GM23248 (cell line): ENCODE results near the gene ADH4. TPM values are rescaled to one million over a fixed set of nuclear protein-coding genes. Genes with fewer than 3 reads are reported as not detected.

Source experiments
- DNase-seq: peaks from one replicate; pipeline ENCODE4 v3.0.0-alpha.2; 2015
- H2AFZ ChIP-seq: fragments of 200-600 bp; sonication (generic); 2 replicates; pipeline ENCODE4 v1.6.1; 2016; ENCODE audit warnings: antibody characterized with exemption
- H3F3A ChIP-seq: fragments of 200-600 bp; sonication (generic); 2 replicates; pipeline ENCODE4 v1.6.1; 2016; ENCODE audit warnings: mild to moderate bottlenecking, antibody characterized with exemption, mixed run types; ENCODE audit not compliant: insufficient read depth
- H3K27ac ChIP-seq: fragments of 200-600 bp; sonication (generic); 2 replicates; pipeline ENCODE4 v1.5.1; 2016; ENCODE audit warnings: mild to moderate bottlenecking
- H3K27me3 ChIP-seq: fragments of 200-600 bp; sonication (generic); replicated peaks from 2 replicates; pipeline ENCODE4 v1.6.1; 2016; ENCODE audit warnings: mild to moderate bottlenecking; ENCODE audit not compliant: insufficient read depth
- H3K36me3 ChIP-seq: fragments of 200-600 bp; sonication (generic); 2 replicates; pipeline ENCODE4 v1.6.1; 2016; ENCODE audit warnings: low read depth, mild to moderate bottlenecking
- H3K4me1 ChIP-seq: fragments of 200-600 bp; sonication (generic); 2 replicates; pipeline ENCODE4 v1.6.1; 2016; ENCODE audit warnings: mild to moderate bottlenecking; ENCODE audit not compliant: insufficient read depth
- H3K4me2 ChIP-seq: fragments of 200-600 bp; sonication (generic); one replicate; pipeline ENCODE4 v1.6.1; 2016; ENCODE audit warnings: mild to moderate bottlenecking; ENCODE audit not compliant: unreplicated experiment
- H3K4me3 ChIP-seq: fragments of 200-600 bp; sonication (generic); 2 replicates; pipeline ENCODE4 v1.5.1; 2016; ENCODE audit warnings: mild to moderate bottlenecking
- H3K79me2 ChIP-seq: fragments of 200-600 bp; sonication (generic); 2 replicates; pipeline ENCODE4 v1.6.1; 2016; ENCODE audit warnings: mild to moderate bottlenecking; ENCODE audit not compliant: insufficient read depth
- H3K9ac ChIP-seq: fragments of 200-600 bp; sonication (generic); 2 replicates; pipeline ENCODE4 v1.6.1; 2016; ENCODE audit warnings: mild to moderate bottlenecking
- H3K9me2 ChIP-seq: fragments of 200-600 bp; sonication (generic); 2 replicates; pipeline ENCODE4 v1.6.1; 2016; ENCODE audit warnings: mixed run types, mild to moderate bottlenecking, moderate library complexity; ENCODE audit not compliant: insufficient read depth
- H3K9me3 ChIP-seq: fragments of 200-600 bp; sonication (generic); one replicate; pipeline ENCODE4 v1.6.1; 2017; ENCODE audit warnings: low read depth
- H4K20me1 ChIP-seq: fragments of 200-600 bp; sonication (generic); 2 replicates; pipeline ENCODE4 v1.6.0; 2016; ENCODE audit not compliant: insufficient read depth
- EZH2 ChIP-seq: fragments of 200-600 bp; sonication (generic); IDR thresholded peaks from 2 replicates; pipeline ENCODE4 v1.6.1; 2018; ENCODE audit warnings: antibody characterized with exemption, mild to moderate bottlenecking; ENCODE audit not compliant: insufficient read depth, poor library complexity, severe bottlenecking
- EZH2phosphoT487 ChIP-seq: fragments of 200-600 bp; sonication (generic); IDR thresholded peaks from 2 replicates; pipeline ENCODE4 v1.6.1; 2018; ENCODE audit warnings: antibody characterized with exemption, moderate library complexity, mild to moderate bottlenecking, low read depth; ENCODE audit not compliant: insufficient read depth
- WGBS, 2 experiments: methylation state at CpG; one replicate each; pipeline ENCODE4 v1.1.6; 2015 to 2017; ENCODE audit warnings: low lambda C conversion rate in 2 of 2, low coverage in 1 of 2; ENCODE audit errors: missing lambda C conversion rate in 2 of 2; 5-methylcytosine and 5-hydroxymethylcytosine counted together
- in situ Hi-C: fragments of 300-500 bp; cut with MboI; formaldehyde crosslinking; loops from 2 replicates; pipeline ENCODE4 v1.15.0; 2020
- polyA plus RNA-seq: library from polyadenylated mRNA; unstranded; fragments of >200 nt; fragmentation: Nextera tagmentation; extraction: Ambion mirVana; gene quantifications from 2 replicates; pipeline ENCODE4 v1.2.1, GENCODE V29; 2016
- total RNA-seq: library from RNA; depleted of rRNA; stranded (reverse); fragments of >200 nt; shearing (Covaris generic); gene quantifications from 2 replicates; pipeline ENCODE4 v1.2.3, GENCODE V29; 2014

The ADH4 gene
- total and polyA plus RNA-seq, 2 experiments from 2014 or later: not detected

- TF ChIP-seq EZH2 (no peak), EZH2phosphoT487 (no peak)
- peaks cover 35% of the 10 kb centered on the region for H3K79me2 ChIP-seq
- no peaks in the 10 kb centered on the region for H3K27me3 ChIP-seq
- H3K9ac ChIP-seq: peak overlapping the region; percentile 98; the same call in 1 of the 2 replicates
- peaks cover 18% of the 10 kb centered on the region for H3F3A ChIP-seq
- 0 out of 2 replicates have a peak overlapping the region, but pooled peaks have one; percentile 1 for H2AFZ ChIP-seq
- WGBS, 2 experiments: 26 to 28% methylated on average over 2 of the region's 2 CpGs
- peak overlapping the region; percentile 96; the same call in 1 of the 2 replicates for H3K27ac ChIP-seq
- H3K9me2 ChIP-seq: no peaks in the 10 kb centered on the region
- no peaks in the 10 kb centered on the region for H3K36me3 ChIP-seq
- H3K4me2 ChIP-seq: peak overlapping the region; percentile 100
- H3K4me3 ChIP-seq: peak overlapping the region; percentile 92; the same call in 1 of the 2 replicates
- H3K4me1 ChIP-seq: peaks cover 22% of the 10 kb centered on the region
- DNase-seq: no peak
- no peaks in the 10 kb centered on the region for H4K20me1 ChIP-seq
- in situ Hi-C loops: no loop called here
- H3K9me3 ChIP-seq: no peaks in the 10 kb centered on the region
Observed at GRCh38 chr4:99091216-99091575, 52.9 kb downstream of the ADH4 start.

GRCh38 chr4:99090481-99091215 lies 53.4 kb downstream of the ADH4 start:
- Histone ChIP-seq H3K4me2 (peak overlapping the region; percentile 100), H4K20me1 (no peaks in the 10 kb centered on the region), H3K27me3 (no peaks in the 10 kb centered on the region), H3K27ac (peak overlapping the region; percentile 96), H2AFZ (peak overlapping the region; percentile 1; the same call in 1 of the 2 replicates), H3K79me2 (peaks cover 40% of the 10 kb centered on the region), H3K36me3 (no peaks in the 10 kb centered on the region), H3K4me1 (peaks cover 25% of the 10 kb centered on the region), H3F3A (peaks cover 18% of the 10 kb centered on the region), H3K9me2 (no peaks in the 10 kb centered on the region), H3K9me3 (no peaks in the 10 kb centered on the region), H3K9ac (peak overlapping the region; percentile 98), H3K4me3 (peak overlapping the region; percentile 92; the same call in 1 of the 2 replicates)
- no peak for TF ChIP-seq EZH2
- WGBS, 2 experiments: 73 to 75% methylated on average over 2 of the region's 2 CpGs
- peak; percentile 19 for DNase-seq
- in situ Hi-C loops: no loop called here

GRCh38 chr4:99088481-99089365 lies 55.4 kb downstream of the ADH4 start, which contains the start of gene ADH5:
ADH5 (minus strand) TSS chr4:99088788; CDS start chr4:99088700, 88 bp downstream.
- no peaks in the 10 kb centered on the region for H4K20me1 ChIP-seq
- peaks cover 60% of the 10 kb centered on the region for H3K79me2 ChIP-seq
- H3K27ac ChIP-seq: peak within 1 kb of the TSS; percentile 96
- TF ChIP-seq EZH2phosphoT487 (no peak), EZH2 (no peak)
- WGBS, 2 experiments: 1% methylated on average over 45 to 52 of the region's 53 CpGs
- no peaks in the 10 kb centered on the region for H3K9me3 ChIP-seq
- H3K9me2 ChIP-seq: no peaks in the 10 kb centered on the region
- peaks cover 18% of the 10 kb centered on the region for H3F3A ChIP-seq
- peaks cover 33% of the 10 kb centered on the region for H3K4me1 ChIP-seq
- H3K27me3 ChIP-seq: no peaks in the 10 kb centered on the region
- DNase-seq: peak; percentile 94
- H2AFZ ChIP-seq: peak within 1 kb of the TSS; percentile 95
- peak within 1 kb of the TSS; percentile 92 for H3K4me3 ChIP-seq
- peak within 1 kb of the TSS; percentile 98 for H3K9ac ChIP-seq
- in situ Hi-C loops: no loop called here
- peak within 1 kb of the TSS; percentile 100 for H3K4me2 ChIP-seq
- H3K36me3 ChIP-seq: peaks cover 18% of the 10 kb centered on the region

- Histone ChIP-seq H2AFZ (peak overlapping the region; percentile 95), H3K27ac (peak overlapping the region; percentile 96), H3F3A (peaks cover 19% of the 10 kb centered on the region), H3K27me3 (no peaks in the 10 kb centered on the region), H3K4me2 (peak overlapping the region; percentile 92), H3K9ac (peak overlapping the region; percentile 98), H3K4me1 (peaks cover 33% of the 10 kb centered on the region), H3K4me3 (peak overlapping the region; percentile 92), H3K36me3 (peaks cover 22% of the 10 kb centered on the region), H3K9me3 (no peaks in the 10 kb centered on the region), H3K79me2 (peaks cover 66% of the 10 kb centered on the region), H4K20me1 (no peaks in the 10 kb centered on the region), H3K9me2 (no peaks in the 10 kb centered on the region)
- WGBS, 2 experiments: 0 to 2% methylated on average over 15 of the region's 15 CpGs
- TF ChIP-seq EZH2 (no peak), EZH2phosphoT487 (no peak)
- peak; percentile 95 for DNase-seq
- in situ Hi-C loops: no loop called here
Observed at GRCh38 chr4:99088023-99088449, 56.1 kb downstream of the ADH4 start.
